Prostate gland (tissue), 2 donors: Measurements from ENCODE around the gene MRGPRG. TPM values are rescaled to one million over a fixed set of nuclear protein-coding genes. Genes with fewer than 3 reads are reported as not detected.

Experiments
- DNase-seq: peaks from one replicate; pipeline ENCODE4 v3.0.0-alpha.2; 2019; ENCODE audit warnings: low spot score
- H3K27ac ChIP-seq, 2 donors: fragments of 200-600 bp; sonication (generic); 2 replicates each; pipeline ENCODE4 v1.5.1; 2017 to 2019
- H3K27me3 ChIP-seq: fragments of 200-600 bp; sonication (generic); replicated peaks from 2 replicates; pipeline ENCODE4 v1.5.1; 2019; ENCODE audit not compliant: insufficient read depth
- H3K36me3 ChIP-seq, 2 donors: fragments of 200-600 bp; sonication (generic); 1 replicate in 1 of 2; 2 replicates in 1 of 2; pipeline versions ENCODE4 v1.5.1 to v1.8.1; 2017 to 2019
- H3K4me1 ChIP-seq: fragments of 200-600 bp; sonication (generic); replicated peaks from 2 replicates; pipeline ENCODE4 v1.5.1; 2019
- H3K4me3 ChIP-seq, 2 donors: fragments of 200-600 bp; sonication (generic); 2 replicates each; pipeline ENCODE4 v1.5.1; 2017 to 2019
- H3K9me3 ChIP-seq: fragments of 200-600 bp; sonication (generic); 2 replicates; pipeline ENCODE4 v1.5.1; 2017
- CTCF ChIP-seq, 4 experiments: fragments of 200-600 bp in 2 of 4; fragments of 450-650 bp in 2 of 4; sonication (generic) in 2 of 4; IDR thresholded peaks; 1 replicate in 3 of 4; 2 replicates in 1 of 4; pipeline ENCODE4 v1.5.1; 2016 to 2019; ENCODE audit warnings: antibody characterized with exemption in 4 of 4, mild to moderate bottlenecking in 2 of 4, moderate library complexity in 2 of 4
- POLR2A ChIP-seq: fragments of 450-650 bp; IDR thresholded peaks from one replicate; pipeline ENCODE4 v1.6.1; 2016; ENCODE audit warnings: antibody characterized with exemption, mild to moderate bottlenecking
- POLR2AphosphoS5 ChIP-seq: sonication (generic); formaldehyde crosslinking; IDR thresholded peaks from one replicate; pipeline ENCODE4 v1.6.1; 2017; ENCODE audit warnings: antibody characterized with exemption
- WGBS: methylation state at CpG from one replicate; pipeline ENCODE4 v1.1.5; 2018; 5-methylcytosine and 5-hydroxymethylcytosine counted together
- intact Hi-C: fragments of 100-400 bp; cut with DNase I; formaldehyde crosslinking; loops from one replicate; pipeline ENCODE4 v1.14.2; 2022
- total RNA-seq, 2 donors: library from RNA; depleted of rRNA; stranded (reverse); fragments of >200 nt; gene quantifications; one replicate each; pipeline ENCODE4 v1.1.0, GENCODE V29; 2016

The MRGPRG gene
- total RNA-seq, 2 donors from 2014 or later, result 2.7 TPM; not detected in 1

- Histone ChIP-seq H3K27ac (no peak overlapping the region), H3K9me3 (no peaks in the 10 kb centered on the region), H3K27me3 (no peaks in the 10 kb centered on the region), H3K36me3 (no peaks in the 10 kb centered on the region), H3K4me3 (no peak overlapping the region), H3K4me1 (no peaks in the 10 kb centered on the region)
- TF ChIP-seq CTCF (IDR thresholded peaks at IDR 0.05) (no peak), POLR2A (no peak), POLR2AphosphoS5 (no peak)
- intact Hi-C loops, result no loop called here
- 16% methylated on average over 27 of the region's 27 CpGs for WGBS
- DNase-seq, result no peak
These were observed 2.9 kb upstream of the MRGPRG start for GRCh38 chr11:3221408-3222002.

- 68% methylated on average over 21 of the region's 21 CpGs for WGBS
- Histone ChIP-seq H3K27ac (no peak overlapping the region), H3K27me3 (peaks cover 2% of the 10 kb centered on the region), H3K4me1 (no peaks in the 10 kb centered on the region), H3K4me3 (no peak overlapping the region), H3K9me3 (no peaks in the 10 kb centered on the region), H3K36me3 (no peaks in the 10 kb centered on the region)
- TF ChIP-seq POLR2A (no peak), CTCF (IDR thresholded peaks at IDR 0.05) (no peak), POLR2AphosphoS5 (no peak)
- intact Hi-C loops, result no loop called here
- DNase-seq, result no peak
These were observed 2.2 kb upstream of the MRGPRG start for GRCh38 chr11:3220521-3221407.

GRCh38 chr11:3220101-3220500 is 1.5 kb upstream of the MRGPRG start:
- Histone ChIP-seq H3K9me3 (no peaks in the 10 kb centered on the region), H3K36me3 (no peaks in the 10 kb centered on the region), H3K27ac (no peak overlapping the region), H3K4me1 (no peaks in the 10 kb centered on the region), H3K27me3 (peaks cover 2% of the 10 kb centered on the region), H3K4me3 (no peak overlapping the region)
- 78% methylated on average over 11 of the region's 11 CpGs for WGBS
- TF ChIP-seq POLR2AphosphoS5, result no peak
- no peak for TF ChIP-seq POLR2A
- no peak for TF ChIP-seq CTCF (IDR thresholded peaks at IDR 0.05)
- DNase-seq, result no peak
- intact Hi-C loops, result no loop called here

- no peak overlapping the region for H3K4me3 ChIP-seq
- H3K27me3 ChIP-seq, result peaks cover 2% of the 10 kb centered on the region
- H3K4me1 ChIP-seq, result no peaks in the 10 kb centered on the region
- no peak for DNase-seq
- WGBS, result 73% methylated on average over 14 of the region's 14 CpGs
- intact Hi-C loops, result loop anchor here (5.0 kb wide), 3 partner anchors 52 to 182 kb away; partner anchors contain the start of gene OSBPL5
- no peak overlapping the region for H3K27ac ChIP-seq
- no peaks in the 10 kb centered on the region for H3K36me3 ChIP-seq
- TF ChIP-seq POLR2AphosphoS5 (no peak), CTCF (IDR thresholded peaks at IDR 0.05) (no peak), POLR2A (no peak)
- H3K9me3 ChIP-seq, result no peaks in the 10 kb centered on the region
These were observed 774 bp upstream of the MRGPRG start for GRCh38 chr11:3219281-3219892.
